Adrenal gland (tissue), 5 donors: ENCODE data around the gene EIF4G3.

Experiments used
- CTCF ChIP-seq, 6 experiments: fragments of 450-650 bp in 4 of 6; fragments of 200-600 bp in 2 of 6; sonication (generic) in 1 of 6; IDR thresholded peaks; 1 replicate in 5 of 6; 2 replicates in 1 of 6; pipeline versions ENCODE4 v1.5.1 to v1.8.0; 2016 to 2021; ENCODE audit warnings: antibody characterized with exemption in 6 of 6, mild to moderate bottlenecking in 2 of 6, moderate library complexity in 1 of 6
- POLR2A ChIP-seq, 2 donors: fragments of 450-650 bp; IDR thresholded peaks; one replicate each; pipeline ENCODE4 v1.6.1; 2017; ENCODE audit warnings: antibody characterized with exemption in 2 of 2, mild to moderate bottlenecking in 2 of 2, moderate library complexity in 1 of 2
- donor health status: DM: no; HTN: no; CAD: no.

DNA sequence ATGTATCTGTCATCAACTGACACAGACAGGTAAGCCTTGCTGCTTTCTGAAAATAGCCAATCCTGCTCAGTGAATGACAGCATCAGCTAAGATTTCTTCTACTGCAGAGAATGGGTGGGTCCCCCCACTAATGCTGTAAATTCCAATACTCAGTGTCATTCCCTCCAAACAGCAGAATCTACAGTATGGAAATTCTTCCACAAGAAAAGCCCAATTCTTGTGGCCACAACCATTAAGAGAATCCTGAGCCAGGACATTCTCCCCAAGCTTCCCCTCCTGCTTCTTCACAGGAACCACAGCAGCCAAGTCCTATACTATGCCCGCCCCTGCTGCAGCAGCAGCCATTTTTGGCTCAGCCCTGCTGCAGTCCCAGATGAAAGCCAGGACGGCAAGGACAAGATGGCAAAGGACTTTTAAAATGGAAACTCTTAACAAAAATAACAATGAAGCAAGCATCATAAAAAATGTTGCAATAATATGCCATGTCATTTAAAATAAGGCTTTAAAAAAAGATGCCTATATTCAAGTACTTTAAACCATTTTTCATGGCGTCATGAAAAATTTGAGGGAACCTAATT, 26.8 kb downstream of the EIF4G3 start:
- TF ChIP-seq POLR2A (IDR thresholded peaks at IDR 0.05) (no peak), CTCF (IDR thresholded peaks at IDR 0.05) (no peak)
